NCI-H128 (cell line): Measurements from ENCODE around the gene CFAP54.
"Not testable (repeated sequence)": the region's sequence is repeated elsewhere in the genome, so short reads cannot be mapped to it uniquely, and the experiment has no call there.

Source experiments
- DNase-seq: peaks from one replicate; lab custom pipeline; 2025; ENCODE audit not compliant: unreplicated experiment; lab: John Stamatoyannopoulos, UW

Gene CFAP54

DNA sequence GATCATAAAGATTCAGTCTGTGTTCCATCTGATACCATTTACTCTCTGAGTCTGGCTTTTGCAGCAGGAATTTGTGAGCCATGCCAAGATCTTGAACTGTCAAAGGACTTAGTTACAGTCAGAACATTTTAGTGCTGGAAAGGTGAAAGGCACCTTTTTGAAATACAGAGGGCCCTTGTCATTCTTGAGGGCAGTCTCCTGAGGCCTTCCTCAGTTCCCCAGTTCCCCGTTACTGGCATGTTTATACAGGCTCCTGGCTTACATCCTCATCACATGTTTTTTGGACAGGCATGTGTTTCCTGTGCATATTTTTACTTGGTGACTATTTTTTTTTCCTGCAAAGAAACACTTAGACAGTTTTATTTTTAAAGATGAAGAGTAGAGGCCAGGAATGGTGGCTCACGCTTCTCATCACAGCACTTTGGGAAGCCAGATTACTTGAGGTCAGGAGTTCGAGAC, 21.0 kb downstream of the CFAP54 start:
- no peak for DNase-seq

DNA sequence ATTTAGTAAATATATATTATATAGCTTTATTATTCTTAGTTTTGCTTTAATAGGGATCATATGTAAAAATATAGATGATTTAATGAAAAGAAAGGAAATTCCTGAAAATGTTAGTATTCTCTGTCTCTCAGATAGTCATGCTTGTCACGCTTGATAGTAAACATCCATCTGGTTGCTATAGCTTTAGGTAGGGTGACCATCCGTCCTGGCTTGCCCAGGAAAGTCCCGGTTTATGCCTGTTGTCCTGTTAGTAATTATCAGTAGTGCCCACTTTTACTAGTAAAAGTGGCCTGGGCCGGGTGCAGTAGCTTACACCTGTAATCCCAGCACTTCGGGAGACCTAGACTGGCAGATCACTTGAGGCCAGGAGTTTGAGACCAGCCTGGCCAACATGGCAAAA, 23.8 kb downstream of the CFAP54 start:
- no peak for DNase-seq

DNA sequence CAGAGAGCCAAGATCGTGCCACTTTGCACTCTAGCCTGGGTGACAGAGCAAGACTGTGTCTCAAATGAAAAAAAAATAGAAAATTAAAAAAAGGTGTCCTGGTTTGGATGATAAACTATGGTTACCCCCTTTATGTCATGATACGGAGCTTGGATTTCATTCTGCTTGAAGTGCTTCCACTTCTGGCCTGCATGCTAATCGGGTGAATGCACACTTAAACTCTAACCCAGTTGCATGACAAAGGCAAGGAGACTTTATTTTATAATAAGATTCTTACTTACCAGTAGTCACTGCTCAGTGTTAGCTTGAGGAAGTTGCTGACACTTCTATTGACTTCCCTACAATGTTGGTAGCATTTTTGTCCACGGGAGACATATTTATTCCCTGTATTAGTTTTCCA, 24.3 kb downstream of the CFAP54 start:
- no peak for DNase-seq

DNA sequence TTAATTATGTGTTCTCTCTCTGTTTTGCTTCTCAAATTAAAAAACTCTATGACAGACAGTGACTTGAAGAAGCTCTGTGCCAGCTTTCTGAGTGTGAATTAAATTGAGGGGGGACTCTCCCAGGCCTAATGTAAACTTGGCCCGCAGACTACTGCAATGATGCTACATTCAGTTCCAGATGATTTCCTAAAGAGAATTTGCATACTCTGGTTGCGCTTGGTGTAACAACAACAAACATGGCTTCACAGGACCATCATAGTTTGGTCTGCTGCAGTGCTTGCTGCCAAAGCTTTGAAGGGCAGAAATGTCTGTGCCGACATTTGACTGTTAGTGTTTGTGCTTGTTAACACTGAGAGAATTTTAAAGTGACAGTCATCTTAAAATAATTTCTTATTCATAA, 25.0 kb downstream of the CFAP54 start:
- no peak for DNase-seq

DNA sequence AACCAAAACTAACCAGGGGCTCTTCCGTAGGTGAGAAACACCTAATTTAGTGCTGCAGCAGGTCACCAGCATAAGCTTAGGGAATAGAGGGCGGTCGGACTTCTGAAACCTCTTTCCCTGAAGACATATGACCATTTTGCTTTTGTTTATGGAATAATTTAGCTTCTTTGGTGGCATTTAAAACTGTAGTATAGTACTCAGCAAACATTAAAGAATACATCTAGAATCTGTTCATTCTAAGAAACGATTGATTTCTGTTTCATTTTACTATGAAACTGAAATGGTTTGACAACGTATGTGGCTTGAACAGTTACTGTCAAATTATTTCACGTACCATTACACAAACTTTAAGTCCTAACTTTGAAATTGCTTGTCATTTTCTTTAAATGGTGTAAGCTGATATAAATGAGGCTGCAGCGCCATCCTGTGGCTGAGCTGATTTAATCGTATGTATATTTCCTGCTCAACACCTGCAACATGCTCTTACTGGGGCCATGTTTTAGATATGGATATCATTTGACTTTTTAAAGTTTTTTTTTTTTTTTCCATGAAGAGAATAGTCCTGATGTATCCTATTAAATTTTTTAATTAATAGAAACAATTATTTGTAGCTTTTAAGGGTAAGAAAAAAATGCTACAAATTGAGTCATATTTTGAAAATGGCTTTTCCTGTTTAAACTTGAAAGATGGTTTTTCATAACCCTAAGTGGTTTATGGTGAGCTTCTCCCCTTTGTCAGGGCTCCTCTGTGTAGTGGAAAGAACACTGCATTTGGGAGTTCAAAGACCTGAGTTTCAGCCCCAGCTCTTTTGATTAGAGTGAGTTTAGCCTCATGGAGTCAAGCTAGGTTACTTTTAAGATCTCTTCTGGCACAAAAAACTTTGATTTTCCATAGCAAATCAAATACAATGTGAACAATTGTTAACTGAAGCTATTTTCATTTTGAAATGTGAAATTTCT, 27.4 kb downstream of the CFAP54 start:
- DNase-seq = peak; percentile 4

DNA sequence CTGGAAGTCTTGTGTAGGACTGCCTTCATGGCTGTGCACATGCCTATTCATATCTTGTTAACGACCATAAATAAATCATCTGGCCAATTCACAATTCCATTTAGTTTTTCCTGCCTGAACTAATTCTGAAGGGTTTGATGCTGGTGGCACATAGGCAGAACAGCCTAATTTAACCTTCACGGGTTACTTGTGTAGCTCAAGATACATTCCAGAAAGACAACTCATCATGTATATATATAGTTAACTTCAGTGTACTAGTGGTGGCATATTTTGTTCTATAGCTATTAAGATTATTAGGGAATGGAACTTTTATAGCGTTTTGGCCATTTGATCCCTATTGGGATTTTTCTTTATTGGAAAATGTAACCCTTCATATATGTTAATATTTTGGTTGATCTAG, 31.4 kb downstream of the CFAP54 start:
- DNase-seq = no peak

DNA sequence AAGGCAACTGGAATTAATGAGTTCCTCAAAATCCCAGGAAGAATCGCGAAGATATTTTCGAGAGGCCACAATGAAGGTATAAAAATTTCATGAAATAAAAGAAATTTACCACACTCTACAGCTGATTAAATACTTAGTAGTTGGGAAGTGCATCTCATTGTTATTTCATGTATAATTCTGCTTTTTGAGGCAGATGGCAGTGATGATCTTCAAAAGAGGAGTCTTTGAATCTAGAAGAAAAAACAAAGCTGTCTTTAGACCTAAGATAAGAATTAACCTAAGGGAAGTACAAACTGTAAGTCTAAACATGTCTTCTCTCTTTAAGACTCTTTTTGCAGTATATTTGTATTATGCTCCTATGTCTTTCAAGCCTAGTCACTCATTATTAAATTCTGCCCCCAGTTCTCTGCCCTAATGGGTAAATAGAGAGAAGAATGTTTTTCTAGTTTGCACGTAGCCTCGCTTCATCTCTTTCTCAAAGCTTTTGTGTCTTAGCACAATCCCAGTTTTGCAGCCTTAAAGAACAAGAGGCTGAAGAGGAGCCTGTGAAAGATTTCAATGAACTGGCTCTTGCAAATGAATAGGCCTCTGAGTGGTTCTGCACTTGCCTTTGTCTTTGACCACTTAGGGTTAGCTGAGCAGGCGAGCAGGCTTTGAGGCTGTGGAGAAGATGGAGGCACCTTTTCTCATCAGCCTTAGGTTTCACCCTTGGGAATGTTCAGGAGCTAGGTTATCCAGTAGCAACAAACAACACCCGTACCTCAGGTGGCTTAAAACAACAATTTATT, 32.7 kb downstream of the CFAP54 start:
- DNase-seq = peak; percentile 3

DNA sequence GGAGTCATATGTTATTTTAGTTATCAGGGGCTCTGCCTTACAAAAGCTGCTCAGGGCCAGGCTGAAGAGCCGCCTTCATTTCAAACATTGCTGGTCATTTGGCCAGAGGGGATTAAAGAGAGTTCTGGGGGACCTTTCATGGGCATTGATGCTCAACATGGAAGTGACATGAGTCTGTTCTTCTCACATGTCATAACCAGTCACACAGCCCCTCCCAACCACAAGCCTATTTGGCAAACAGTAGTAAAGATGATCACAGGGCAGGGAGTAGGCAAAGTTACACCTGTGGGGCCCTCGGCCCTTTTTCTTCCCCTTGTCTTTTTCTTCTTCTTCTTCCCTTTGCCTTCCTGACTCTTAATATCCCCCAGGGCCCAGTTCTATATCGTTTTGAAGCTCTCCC, 33.3 kb downstream of the CFAP54 start:
- DNase-seq = no peak

DNA sequence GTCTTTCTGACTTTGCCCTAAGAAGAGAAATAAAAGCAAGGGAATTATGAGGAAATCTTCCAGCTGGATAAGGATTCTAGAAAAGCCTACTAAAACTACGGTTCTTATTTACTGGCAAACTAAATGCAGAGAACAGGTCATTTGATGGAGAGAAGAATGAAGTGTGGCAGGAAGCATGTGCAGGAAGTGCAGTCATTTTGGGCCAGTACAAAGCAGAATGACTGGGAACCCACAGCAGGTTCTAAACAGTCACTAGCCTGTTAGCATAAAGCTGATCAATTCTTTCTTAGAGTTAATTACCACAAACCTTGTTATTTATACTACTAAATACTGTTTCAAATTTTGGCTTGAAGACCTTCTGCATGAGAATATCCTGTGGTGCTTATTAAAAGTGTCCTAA, 36.7 kb downstream of the CFAP54 start:
- DNase-seq = no peak

DNA sequence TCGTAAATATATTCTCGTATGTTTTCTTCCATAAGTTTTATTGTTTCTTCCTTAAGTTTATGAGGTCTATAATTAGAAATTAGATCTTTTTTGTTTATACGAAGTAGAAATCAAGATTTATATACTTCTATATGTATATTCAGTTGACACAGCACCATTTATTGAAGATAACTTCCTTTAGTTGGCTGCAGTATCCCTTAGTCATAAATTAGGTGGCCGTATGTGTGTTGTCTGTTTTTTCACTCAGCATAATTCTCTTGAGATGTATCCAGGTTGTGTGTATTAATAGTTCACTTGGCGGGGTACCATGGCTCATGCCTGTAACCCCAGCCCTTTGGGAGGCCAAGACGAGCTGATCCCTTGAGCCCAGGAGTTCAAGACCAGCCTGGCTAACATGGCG, 40.5 kb downstream of the CFAP54 start:
- no peak for DNase-seq

DNA sequence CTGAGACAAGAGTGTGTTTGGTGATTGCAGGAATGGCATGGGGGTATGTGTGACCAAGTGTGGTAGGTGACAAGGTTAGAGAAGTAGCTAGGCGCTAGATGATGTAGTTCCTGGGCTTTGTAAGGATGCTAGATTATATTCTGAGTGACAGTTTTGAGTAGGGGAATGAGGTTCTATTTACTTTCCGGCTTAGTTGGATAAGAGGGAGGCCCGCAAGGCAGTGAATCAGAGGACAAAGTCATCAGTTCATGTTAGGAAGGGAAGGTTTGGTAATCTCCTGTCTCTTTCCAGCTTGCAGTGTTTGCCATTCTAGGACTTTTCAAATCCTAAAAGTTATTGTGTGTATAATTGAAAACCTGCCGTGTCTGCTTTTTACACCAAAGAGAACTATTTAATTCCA, 45.0 kb downstream of the CFAP54 start:
- DNase-seq = no peak

DNA sequence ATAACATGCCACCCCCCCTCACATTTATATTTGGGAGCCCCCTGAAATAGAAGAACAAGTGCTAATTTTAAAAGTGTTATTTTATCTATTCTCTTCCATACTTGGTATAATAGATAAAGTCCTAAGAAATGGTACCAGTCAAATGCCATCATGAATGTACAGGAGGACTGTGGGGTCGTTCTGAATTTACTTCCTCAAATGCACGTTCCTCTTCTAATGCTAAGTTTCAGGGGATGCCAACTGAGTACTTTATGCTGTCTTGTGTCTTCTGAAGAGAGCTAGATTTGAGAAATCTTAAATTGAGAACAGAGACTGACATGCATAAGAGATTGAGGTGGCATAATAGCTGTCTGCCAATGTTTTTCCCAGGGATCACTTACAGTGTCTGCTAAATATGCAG, 59.0 kb downstream of the CFAP54 start:
- no peak for DNase-seq

DNA sequence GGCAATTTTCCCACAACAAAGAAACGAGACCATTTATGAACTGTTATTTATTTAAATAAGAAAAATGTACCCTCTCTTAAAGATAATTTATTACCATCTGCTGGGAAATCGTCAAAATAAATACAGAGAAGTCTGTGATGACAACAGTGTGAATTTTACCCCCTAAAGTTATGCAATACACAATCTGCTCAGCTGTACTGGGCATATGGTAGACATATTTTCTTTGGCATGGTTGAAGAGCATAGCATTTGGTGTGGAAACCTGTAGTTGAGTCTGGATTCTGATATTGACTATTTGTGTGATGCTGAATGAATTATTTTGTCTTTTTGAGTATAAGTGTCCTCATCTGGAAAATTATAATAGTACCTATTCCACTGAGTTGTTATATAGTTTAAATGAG, 60.0 kb downstream of the CFAP54 start:
- no peak for DNase-seq

DNA sequence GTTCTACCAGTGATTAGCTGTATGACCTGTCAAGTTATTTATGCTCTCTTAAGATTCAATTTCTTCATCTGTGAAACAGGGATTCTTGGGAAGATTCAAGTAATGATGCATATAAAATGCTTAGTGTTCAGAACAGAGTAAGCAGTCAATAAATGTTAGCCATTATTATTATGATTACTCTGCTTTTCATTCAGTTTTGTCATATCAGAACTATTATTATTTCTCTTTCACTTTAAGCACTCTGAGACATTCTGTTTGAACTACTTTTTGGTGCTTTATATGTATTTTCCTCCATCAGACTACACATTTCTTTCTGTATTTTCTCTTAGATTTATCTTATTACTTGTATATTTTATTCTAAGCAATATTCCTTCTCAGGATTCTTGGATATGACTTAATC, 81.2 kb downstream of the CFAP54 start:
- no peak for DNase-seq

DNA sequence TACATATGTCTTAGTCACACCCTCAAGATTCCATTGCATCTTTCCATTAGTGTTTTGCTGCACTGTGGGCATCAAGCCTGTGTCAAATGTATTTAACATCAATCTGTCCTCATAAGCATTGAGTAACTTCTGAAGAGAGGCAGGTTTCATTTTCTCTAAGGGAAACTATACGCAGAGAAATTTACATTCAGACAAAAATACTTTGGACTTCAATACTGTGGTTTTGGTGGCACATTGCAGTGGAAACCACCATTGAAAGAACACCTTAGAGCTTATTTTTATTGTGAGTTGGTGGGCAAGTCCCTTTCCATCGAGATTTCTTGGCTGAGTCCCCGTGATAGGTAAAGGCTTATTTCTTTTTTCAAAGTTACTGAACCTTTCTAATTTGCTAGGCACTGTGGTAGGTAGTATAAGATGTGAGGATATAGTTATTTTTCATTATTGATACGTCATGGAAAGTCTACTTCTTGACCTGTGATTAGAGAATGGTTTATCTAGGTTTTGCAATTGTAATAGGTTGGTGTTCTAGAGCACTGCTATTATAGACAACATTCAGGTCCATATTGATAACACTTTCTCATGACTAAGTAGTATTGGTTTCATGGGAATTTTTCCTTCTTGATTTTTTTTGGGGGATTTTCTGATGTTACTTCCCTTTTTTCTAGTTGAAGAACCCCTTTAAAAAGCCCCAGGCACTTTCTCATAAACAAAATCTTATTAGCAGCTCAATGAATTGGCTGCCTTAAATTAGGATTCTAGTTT, 81.9 kb downstream of the CFAP54 start:
- DNase-seq = no peak

DNA sequence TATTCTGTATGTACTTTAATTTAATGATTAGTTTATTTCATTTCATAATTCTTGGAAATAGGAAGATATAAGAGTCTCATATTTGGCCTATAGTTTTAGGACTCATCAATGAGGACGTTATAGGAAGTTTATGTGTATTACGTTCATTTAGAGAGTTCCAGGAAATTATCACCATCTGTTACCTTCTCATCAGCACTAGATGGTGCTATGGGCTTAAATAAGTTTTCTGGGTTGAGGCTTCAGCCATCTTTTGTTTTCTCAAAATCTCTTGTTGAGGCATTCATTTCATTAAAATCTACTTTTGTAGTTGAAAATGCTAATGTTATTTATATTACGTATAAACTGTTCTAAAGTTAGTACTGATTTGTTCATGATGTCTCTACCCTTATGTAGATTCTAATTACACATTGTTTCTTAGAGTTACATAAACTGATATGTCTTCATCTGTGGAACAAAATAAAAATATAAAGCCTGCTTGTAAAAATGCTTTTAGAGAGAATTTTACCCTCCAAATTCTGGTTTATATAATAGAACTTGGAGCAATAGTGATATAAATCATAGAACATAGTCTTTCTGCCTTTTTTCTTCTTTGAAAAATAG, 89.2 kb downstream of the CFAP54 start:
- DNase-seq = peak; percentile 49

DNA sequence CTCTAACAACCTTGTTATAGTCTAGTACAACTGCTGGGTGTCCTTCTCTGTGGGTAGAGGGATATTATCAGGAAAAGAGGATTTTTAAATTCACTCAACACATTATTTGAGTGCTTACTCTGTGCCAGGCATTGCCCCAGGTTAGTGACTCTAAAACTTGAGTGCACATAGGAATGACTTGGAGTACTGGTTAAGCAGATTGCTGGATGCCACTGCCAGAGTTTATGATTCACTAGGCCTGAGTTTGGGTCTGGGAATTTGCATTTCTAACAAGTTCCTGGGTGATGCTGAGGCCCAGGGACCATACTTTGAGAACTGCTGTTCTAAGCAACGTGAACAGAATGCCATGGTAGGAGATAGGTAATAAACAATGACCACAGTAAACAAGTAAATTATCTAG, 96.6 kb downstream of the CFAP54 start:
- DNase-seq = no peak

DNA sequence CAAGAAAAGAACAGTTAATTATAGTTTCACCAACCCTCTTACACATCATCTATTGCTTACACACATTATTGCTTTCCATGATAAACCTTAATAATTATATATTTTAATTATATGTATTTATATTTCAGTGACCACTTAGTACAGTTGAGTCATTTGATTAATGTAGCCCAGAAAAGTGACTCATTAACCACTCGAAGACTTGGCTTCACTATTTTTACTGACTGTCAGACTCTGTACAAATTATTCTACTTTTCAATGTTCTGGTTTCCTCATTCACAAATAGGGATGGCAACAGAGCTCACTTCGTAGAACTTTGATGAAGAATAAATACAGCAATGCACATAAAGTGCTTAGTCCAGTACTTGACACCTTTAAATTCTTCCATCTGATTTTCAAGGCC, 98.3 kb downstream of the CFAP54 start:
- DNase-seq = no peak

DNA sequence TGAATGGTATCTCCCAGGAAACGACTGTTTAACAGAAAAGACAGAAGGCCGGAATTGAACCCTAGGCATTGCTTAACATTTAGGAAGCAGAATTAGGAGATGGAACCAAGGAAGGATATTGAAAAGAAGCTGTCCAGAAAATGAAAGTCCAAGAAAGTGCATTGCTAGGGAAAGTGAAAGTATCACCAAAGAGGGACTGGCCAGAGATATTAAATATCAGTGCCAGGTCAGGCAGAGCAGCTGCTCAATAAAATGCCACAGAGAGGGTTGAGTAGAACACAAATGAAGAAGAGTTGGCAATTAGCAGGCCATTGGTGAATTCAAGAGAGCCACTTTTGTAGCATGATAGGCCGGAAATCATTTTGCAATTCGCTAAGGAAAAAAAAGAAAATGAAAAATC, 101.6 kb downstream of the CFAP54 start:
- no peak for DNase-seq

DNA sequence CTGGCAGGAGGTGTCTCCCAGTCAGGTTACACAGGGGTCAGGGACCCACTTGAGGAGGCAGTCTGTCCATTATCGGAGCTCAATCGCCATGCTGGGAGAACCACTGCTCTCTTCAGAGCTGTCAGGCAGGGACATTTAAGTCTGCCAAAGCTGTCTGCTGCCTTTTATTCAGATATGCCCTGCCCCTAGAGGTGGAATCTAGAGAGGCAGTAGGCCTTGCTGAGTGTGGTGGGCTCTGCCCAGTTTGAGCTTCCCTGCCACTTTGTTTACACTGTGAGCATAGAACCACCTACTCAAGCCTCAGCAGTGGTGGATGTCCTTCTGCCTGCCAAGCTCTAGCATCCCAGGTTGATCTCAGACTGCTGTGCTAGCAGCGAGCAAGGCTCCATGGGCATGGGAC, 115.0 kb downstream of the CFAP54 start:
- not testable (repeated sequence) for DNase-seq

DNA sequence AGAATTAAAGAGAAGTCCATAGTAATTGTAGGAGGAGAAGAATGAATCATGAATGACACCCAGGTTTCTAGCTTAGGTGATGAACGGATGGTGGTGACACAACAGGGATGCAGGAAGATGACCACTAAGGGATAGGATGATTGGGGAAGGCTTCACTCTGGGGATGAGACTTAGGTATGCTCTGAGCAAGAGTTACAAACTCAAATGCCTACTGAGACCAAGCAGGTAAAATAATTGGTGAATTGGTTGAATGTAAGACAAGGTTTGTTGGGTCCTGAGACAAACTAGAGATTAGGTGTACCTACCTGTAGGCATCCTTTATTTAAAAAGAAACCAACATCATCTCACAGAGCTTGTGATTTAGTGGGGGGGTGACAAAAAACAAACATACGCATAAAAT, 116.3 kb downstream of the CFAP54 start:
- no peak for DNase-seq
